GM18867 (cell line): ENCODE data around the gene TANGO2.

Source experiments
- ATAC-seq: cut with Tn5 transposase; IDR thresholded peaks from one replicate; pipeline ENCODE4 v1.9.1; 2021; ENCODE audit warnings: mild to moderate bottlenecking, moderate library complexity; ENCODE audit not compliant: unreplicated experiment

Gene TANGO2

DNA sequence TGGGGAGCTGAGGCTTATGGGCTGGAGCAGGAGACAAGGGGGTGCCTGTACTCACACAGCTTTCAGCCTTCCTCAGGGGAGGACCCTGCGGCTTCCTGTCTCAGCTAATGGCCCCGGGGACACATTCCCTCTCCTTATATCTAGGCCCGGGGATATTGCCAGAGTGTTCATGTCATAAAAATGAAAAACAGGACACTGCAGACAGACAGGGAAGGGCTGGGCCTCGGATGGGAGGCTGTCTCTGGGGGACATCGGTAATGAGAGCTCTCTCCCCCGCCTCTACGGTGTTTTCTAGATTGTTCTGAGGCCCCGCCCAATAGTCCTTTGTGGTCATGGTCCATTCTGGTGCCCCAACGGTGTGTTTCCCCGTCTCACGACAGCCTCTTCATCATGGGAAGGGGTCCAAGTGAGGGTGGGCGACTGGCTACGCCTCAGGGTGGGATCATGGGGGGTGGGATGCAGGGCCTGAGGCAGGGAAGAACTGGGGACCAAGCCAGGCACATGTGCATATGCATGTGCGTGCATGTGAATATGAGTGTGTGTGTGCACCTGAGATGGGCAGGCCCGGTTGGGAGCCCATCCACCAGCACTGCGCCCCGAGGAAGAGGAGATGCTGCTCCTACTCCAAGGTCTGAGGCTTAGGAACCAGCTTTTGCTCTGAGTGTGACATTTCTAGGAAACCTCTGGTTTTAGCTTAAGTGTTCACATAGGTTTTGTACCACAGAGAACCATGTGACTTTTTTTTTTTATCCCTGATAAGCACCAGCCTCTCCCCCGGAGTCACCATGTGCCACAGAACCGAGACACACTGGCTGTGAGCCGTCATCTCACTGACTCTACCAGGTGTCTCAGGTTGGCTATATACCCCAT lies 9.6 kb upstream of the TANGO2 start:
- ATAC-seq: no peak

DNA sequence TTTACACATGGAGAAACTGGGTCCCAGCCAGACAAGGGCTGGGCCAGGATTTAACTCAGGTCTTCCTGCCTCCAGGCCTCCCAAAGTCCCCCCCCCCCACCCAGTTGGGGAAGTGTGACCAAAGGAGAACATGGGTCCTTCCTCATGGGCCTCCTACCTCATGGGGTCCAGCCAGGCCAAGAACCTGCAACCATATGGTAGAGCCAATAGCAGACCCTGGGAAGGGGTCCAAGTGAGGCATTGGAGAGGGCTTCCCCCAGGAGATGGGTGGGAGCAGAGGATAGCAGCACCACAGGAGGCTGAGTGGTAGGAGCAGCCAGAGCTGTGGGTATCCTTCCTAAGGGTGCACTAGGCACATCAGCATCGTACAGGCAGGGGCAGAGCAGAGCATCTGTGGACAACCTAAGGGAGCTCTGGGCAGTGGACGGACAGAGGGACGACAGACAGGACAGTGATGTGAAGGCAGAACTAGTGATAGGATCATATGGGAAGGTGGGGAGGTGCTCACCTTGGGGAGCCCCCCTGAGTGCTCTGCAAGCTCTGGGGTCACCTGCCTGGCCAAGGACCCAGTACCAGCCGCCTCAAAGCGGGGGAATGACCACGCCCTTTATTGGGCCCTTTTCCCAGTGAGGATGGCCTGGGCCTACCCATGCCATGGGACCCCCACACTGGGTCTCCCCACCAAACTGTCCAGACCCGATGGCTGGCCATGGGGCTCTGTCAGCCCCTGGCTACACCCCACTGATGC lies 8.7 kb upstream of the TANGO2 start:
- ATAC-seq: no peak

DNA sequence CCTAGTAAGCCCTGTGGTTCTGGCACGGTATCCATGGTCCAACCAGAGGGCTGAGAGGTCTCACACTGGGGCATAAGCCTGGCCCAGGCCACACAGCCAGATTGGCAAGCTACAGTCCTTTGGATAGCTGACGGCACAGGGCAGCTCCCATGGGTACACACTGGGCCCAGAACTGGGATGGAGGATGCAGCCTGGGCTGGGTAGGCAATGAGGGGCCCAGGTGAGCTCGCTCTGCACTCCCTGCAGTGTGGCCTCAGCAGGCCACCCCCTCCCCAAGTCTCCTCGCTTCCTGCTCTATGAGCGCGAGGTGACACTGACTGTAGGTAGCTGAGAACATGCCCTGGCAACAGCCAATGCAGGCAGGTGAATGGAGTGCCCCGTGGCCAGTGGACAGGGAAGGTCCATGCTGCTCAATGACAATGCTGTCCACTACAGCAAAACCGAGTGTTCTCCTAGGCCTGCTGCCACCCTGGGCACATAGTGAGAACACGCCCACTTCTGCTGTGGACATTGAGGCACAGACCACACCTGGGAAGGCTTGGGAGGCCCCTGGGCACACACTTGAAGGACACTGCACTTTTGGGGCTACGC lies 8.1 kb upstream of the TANGO2 start:
- ATAC-seq: no peak

DNA sequence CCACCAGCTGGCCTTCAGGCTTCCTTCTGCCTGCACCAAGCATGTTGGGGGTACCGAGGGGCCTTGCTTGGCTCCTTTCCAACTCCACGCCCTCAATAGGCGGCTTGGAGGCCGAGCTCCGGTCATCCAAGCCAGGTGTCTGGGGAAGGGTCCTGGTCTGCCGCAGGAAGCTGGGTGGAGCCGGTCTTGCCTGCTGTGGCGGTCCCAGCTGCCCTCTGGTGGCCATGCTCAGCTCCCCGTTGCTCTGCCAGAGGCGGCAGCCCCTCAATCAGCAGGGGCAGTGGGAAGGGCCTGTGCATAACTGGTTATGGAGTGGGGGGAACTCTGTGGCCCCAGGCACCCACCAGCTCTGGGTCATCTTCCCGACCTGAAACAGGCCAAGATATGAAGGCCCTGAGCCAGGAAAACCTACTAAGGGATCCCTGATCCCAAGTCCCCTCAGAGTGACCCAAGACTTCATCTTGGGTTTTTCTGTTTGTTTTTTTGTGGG lies 7.5 kb upstream of the TANGO2 start:
- ATAC-seq: no peak

DNA sequence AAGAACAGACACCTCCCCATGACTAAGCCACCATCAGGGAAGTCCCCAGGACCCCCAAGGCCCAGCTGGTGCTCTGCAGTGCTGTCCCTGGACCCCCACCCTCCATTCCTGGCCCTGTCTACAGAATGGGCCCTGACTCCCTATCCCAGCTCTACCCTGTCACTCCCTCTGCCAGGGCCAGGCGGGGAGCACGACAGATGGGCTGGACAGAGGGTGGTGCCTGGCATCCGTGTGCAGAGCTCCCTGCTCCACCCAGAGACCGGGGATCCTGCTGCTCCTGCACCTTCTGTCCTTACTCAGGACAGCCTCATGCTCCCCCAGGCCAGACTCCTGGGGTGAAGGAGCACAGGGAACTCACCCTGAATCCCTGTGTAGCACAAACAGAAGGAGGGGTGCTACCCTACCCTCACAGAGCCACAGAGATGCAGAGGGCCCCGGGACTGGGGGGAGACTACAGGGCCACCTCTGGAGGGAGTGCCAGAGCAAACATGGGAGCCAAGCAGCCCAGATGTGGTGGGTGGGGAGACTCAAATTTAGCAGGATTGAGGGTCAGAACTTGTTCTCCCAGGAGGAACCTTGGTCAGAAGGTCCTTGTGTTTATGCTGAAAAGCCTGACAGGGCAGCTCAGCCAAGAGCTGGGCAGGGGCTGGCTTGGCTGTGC lies 6.3 kb upstream of the TANGO2 start:
- ATAC-seq: no peak

DNA sequence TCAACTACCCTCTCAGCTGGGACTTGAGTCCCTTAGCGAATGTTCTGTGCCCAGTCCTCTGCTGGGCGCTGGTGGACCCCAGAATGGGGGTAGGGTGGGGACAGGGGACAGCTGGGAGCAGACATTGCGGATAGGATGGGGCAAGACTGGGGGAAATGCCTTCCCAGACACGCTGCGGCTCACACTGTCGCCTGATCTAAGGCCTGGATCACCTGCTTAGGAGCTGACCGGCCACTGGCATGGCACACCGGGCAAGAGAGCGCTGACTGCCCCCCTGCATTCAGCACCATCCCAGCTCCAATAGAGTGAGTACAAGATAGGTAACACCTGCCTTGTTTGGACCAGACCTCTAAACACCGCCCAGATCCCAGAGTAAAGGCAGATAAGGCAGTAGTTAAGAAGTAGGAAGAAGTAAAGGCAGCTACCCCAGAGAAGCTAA lies 5.7 kb upstream of the TANGO2 start:
- no peak for ATAC-seq

DNA sequence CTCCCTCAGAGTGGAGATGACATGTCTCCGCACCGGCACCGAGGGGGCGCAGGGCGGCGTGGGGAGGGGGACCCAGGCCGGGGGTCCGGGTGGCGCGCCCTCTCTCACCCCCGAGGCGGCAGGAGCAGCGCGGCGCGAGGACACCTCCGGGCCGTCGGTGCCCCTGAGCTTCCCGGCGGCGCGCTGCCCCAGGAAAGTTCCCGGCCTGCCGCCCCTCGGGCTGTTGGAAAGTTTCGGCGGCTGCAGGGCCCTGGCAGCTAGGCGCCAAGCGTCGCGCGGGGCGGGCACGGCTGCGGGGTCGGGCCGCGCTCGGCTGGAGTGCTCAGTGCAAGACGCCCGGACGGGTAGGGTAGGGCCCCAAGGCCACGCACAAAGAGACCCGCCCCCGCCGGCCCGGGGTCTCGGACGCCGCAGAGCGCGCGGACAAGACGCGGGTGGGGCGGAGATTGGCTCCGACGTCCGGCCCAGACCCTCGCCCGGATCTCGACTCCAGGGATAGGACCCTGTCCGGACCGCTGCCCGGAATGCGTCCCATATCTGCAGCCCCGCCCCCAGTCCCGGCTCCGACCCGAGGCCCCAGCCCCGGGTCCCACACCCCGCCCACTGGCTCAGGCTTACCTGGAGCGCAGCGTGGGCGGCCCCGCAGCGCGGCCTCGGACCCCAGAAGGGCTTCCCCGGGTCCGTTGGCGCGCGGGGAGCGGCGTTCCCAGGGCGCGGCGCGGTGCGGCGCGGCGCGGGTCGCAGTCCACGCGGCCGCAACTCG lies 4.8 kb upstream of the TANGO2 start:
- no peak for ATAC-seq

DNA sequence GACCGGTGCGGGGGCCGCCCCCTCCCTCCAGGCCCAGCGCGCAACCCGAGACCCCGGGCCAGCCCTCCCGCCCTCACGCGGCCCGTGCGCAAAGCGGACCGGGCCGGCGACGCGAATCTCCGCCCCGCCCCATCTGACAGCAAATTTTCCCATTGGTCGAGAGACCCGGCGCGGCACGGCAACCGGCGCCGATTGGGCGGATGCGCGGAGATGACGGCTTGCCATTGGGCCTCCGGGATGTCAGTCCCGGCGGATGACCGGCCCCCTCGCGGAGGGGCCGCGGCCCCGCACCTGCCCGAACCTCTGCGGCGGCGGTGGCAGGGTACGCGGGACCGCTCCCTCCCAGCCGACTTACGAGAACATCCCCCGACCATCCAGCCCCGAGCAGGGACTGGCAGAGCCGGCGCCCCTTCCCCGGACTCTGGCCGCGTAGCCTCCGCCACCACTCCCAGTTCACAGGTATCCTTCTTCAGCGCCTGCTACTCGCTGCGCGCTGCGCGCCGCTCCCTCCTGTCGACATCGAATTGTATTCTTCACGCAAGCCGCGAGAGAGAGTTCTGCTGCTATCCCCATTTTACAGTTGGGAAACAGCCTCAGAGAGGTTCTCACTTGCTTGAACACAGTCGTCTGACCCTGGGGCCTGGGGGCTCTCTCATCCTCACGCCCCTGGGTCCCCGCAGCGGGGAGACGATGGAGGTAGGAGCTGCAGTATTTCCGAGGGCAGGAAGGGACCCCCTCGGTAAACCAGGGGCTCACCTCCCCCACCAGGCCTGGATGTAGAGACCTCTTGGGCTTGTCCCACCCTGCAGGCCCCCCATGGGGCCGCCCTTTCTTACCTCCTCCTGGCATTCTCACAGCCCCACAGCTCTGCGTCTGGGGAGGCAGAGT lies 3.9 kb upstream of the TANGO2 start, which contains the start of gene ARVCF:
Gene ARVCF, minus strand, starts transcription at position 90 of the 888 bp plus-strand sequence. CDS start 26,029 bp downstream, outside the sequence.
- peak; percentile 59 for ATAC-seq

DNA sequence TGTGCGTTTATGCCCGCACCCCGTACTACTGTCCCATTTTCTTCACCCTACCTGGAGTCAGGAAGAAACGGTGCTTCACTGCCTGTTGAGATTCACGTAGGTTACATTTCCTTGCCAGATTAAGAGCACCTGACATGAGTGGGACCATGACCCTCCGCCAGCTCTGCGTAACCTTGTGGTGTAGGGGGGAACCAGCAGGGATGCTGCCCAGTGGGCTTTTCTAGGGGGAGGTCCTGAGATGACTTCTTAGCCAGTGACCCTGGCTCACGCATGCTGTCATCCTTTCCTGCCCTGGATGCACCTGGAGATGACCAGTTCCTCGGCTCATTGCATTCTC lies 3.3 kb upstream of the TANGO2 start:
- ATAC-seq: no peak

DNA sequence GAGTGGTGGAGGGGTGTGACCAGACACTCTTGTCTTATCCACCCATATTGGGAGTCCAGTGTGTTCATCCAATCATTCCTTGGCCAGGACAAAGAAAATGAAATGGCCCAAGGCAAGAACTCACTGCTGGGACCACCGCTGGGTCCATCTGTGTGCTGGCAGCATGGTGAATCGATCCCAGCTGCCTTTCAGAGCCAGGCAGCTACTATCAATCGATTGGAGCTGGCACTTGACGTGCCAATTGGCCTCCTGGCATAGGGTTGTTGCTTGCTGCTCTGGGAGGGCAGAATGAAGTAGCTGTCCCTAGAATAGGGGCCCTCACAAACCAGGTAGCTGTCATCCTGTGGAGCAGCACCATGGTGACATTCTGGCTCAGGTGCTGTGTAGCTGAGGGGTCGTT lies 2.9 kb upstream of the TANGO2 start:
- ATAC-seq: no peak

DNA sequence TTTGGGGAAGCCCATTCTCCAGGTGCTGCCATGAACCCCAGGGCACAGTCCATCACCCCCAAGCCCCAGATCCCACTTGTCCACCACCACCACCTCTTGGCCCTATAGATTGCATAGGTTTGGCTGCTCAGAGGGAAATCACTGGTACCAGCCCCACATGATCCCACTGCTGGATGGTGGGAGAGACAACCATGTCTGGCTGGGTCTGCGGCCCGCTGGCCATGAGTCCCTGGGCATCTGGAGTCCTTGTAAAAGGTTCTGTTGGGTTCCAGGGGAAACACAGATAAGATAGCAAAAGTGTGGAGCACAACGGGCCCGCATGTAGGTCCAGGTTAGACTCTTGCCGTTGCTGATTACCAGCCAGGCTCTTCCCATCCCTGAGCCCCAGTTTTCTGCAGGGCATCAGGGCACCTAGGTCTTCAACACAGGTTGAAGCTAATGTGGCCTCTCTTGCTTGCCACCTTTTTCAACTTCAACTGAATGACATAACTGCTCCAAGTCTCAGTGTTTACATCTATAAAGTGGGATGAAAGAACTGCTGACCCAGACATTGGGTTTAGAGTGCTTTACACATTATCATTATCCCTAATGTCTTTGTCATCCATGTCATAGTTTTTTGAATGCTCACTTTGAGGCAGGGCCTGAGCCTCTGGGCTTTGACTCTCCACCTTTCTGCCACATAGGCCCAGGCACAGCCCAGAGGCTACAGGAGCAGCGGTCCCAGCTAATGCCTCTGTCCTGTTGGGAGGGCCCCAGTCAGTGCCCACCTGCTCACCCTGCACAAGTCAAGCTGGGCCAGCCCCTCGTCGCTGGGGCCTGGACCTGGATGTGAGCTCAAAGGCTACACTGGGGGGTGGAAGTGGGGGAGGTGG lies 1.0 kb upstream of the TANGO2 start:
- no peak for ATAC-seq

DNA sequence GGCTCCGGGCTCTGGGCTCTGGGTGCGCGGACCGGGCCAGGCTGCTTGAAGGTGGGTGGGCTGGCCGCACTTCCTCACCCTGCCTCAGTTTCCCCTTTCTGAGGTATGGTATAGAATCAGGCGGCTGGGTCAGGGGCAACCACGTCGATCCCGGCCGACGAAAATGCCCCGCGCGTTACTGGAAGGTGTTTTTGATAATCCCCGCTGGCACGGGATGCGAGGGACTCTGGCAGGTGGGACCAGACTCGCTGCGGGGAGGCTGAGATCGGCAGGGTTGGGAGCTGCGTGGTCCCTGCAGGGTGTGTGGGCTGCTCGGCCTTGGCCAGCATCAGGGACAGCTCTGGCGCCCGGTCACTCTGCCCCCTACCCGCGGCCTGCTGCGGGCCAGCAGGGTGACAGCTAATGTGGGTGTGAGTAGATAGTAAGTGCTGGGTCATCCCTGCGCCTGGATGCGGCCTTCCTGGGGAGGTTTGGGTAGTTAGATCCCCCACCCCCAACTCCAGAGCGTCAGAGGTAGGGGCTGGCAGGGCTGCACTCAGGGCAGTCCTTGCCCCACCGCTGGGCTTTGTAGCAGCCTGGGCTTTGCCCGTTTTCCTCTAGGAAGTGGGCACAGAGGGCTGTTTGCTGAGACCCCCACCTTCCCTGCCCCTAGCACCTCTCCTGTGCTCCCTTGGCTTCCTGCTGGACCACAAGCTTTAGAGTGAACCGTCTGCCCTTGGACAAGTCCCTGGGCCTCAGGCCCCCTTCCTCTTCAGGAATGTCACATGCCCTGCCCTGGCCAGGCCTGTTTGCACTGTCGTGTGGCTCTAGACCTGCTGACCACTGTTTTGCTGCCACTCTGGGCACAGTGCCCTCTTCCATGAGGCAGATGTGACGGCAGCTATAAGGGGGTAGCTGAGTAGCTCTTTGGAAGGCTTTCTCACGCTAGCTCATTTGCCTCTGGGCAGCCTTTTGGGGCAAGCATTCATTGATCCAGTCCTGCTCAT lies 579 bp downstream of the TANGO2 start:
- ATAC-seq: peak; percentile 9

DNA sequence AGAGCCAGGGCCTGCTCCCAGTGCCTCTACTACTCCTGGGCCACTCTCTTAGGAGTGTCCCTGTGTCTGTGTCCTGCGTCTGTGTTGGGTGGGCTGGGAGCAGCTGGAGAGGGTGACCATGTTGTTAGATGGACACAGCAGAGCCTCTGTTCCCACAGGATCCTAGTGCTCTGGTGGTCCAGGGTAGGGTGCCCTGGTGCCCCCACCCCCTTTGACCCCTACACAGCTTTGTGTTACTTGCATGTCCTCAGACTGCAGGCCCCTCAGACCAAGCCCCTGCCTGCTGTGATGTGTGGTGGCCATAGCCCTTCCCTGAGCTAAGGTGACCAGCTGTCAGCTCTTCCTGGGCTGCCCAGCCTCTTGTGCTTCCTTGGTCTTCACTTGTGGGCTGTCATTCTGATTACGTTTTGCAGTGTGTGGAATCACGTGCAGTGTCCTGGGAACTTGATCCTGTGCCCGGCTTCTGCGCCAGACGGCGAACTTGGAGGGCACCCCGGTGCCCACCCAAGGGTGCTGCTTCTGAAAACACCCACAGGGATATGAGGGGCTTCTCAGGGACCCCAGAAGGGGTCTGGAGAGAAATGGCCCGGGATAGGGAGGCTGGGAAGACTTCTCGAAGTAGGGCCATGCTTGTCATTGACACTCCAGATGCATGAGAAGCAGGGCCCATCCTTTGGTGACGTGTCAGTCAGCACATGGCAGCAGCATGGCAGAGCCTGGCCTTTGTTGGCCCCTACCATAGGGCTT lies 1.5 kb downstream of the TANGO2 start:
- no peak for ATAC-seq

DNA sequence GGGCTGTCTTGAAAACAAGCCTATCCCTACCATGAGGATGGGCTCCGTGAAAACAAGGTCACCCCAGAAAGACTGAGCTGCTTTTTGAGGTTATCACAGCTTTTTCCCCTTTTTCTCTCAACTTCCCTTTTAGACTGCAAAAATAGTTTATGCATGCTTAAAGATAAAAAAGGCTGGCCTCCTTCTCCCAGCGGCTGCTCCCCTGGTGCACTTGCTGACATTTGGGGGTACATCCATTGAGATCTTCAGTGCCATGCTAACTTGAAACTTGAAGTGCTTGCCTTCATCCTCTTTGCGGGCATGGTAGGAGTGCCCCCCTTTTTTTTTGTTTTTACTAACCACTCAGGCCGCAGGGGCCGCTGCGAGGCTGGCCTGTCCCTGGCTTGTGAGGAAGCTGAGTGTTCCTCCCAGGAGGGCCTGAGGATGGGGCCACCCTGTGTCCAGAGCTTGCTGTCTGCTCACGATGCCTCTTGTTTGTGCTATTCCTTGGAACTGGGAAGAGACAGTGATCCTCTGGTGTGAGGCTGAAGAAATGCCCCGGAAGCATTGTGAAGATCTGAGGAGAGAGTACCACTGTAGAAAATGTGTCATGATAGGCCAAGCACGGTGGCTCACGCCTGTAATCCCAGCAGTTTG lies 2.2 kb downstream of the TANGO2 start:
- no peak for ATAC-seq

DNA sequence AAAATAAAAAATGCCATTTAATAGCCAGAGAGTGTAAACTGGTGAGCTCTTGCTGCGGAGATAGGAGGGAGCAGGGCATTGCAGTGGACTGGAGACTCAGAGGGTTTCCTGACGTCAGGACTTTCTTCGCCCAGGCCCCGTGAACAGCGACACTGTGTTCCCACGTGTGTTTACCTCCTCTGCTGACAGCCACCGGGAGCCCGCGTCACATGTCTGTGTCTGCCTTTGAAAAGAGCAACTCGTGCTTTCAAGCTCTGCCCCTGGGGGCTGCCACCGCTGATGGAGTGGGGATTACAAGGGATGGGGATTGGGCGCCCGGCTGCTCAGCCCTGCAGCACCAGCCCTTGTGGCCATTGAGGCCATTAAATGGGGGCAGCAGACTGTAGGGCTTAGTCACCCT lies 3.3 kb downstream of the TANGO2 start:
- no peak for ATAC-seq
